Measurements from ENCODE around the gene BRINP2. TPM values are rescaled to one million over a fixed set of nuclear protein-coding genes. Genes with fewer than 3 reads are reported as not detected.

BRINP2 gene
- total and polyA plus RNA-seq, 2 of the 13 experiments (the other 11 are each of a cell fraction or from before 2014, with no cell fraction given): 0.08 to 0.20 TPM

DNA sequence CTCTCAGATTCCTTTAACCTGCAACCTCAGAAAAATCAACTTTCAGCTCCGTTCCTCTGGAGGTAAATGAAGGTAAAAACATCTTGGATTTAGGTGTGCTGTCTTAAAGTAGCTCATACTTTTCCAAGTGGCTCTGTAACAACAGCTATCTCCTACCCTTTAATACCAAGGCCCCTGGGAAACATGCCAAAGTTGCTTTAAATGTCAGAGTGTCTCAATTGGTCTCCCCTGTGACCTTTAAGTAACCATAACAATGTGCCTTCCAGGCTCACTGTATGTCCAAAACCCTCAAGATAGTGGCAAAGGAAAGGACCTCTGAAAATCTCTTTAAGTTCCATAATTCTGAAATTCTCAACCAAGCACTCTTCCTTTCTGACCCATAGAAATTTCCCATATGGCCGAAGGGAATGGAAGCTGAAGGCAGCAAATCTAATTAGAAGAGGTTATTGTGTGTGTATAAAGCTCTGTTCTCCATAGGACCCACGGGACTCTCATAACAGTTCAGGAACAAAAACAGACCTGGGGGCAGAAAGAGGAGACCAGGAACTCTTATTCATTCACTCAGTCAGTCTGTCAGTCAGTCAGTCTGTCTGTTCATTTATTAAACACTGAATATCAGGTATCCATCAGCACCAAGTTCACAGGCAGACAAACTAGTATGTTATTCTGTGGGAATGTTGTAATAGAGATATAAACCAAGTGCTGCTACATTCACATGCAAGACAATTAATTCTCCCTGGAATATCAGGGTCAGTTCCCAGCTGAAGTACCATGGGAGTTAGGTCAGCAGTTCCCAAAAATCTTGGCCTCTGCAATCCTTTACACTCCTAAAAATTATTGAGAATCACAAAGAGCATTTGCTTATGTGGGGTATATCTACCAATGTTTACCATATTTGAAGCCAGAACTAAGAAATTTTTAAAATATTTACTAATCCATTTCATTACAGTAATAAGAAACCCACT is 25.4 kb upstream of the BRINP2 start:
- intact Hi-C loops (cut with micrococcal nuclease; ENCODE audit: unreplicated experiment): no loop called here
- Histone ChIP-seq H4K20me1 (ENCODE audit: insufficient read depth, low read length) (no peaks in the 10 kb centered on the region), H3K4me3 (replicated peaks in 1 of 3; ENCODE audit: insufficient read depth in 1 of 3, low read depth in 2 of 3, low read length in 3 of 3) (no peak overlapping the region), H3K4me1 (ENCODE audit: insufficient read depth, low read length) (no peaks in the 10 kb centered on the region), H3K79me2 (ENCODE audit: insufficient read depth, low read length) (no peaks in the 10 kb centered on the region), H3K27ac (ENCODE audit: extremely low read length, insufficient read depth, low read length) (no peak overlapping the region), H3K27me3 (ENCODE audit: control insufficient read depth in 1 of 2, insufficient read depth in 2 of 2, low read length in 2 of 2) (no peaks in the 10 kb centered on the region), H3K36me3 (replicated peaks in 1 of 2; ENCODE audit: control insufficient read depth in 1 of 2, insufficient read depth in 2 of 2, low read length in 2 of 2) (no peaks in the 10 kb centered on the region), H3K9me3 (ENCODE audit: low read length) (no peaks in the 10 kb centered on the region), H2AFZ (ENCODE audit: low read length) (no peak overlapping the region), H3K9ac (ENCODE audit: insufficient read depth, low read depth, low read length) (no peak overlapping the region), H3K4me2 (ENCODE audit: low read depth, low read length) (no peak overlapping the region)
- ATAC-seq (no peak), FAIRE-seq (no peak), DNase-seq (ENCODE audit: low spot score) (no peak)
- 2% methylated on average over 3 of the region's 3 CpGs for WGBS (ENCODE audit: low lambda C conversion rate)
- CTCF ChIA-PET (ENCODE audit: low intra/inter-chr PET ratio, low total read pairs): no interaction called here
- POLR2A ChIA-PET: no interaction called here
- TF ChIP-seq ZNF432 (CRISPR knock-in tag; IDR thresholded peaks at IDR 0.05; ENCODE audit: borderline replicate concordance): no peak
- no peak for TF ChIP-seq ZNF143 (CRISPR knock-in tag; IDR thresholded peaks at IDR 0.05)
- TF ChIP-seq, protein P1, sequence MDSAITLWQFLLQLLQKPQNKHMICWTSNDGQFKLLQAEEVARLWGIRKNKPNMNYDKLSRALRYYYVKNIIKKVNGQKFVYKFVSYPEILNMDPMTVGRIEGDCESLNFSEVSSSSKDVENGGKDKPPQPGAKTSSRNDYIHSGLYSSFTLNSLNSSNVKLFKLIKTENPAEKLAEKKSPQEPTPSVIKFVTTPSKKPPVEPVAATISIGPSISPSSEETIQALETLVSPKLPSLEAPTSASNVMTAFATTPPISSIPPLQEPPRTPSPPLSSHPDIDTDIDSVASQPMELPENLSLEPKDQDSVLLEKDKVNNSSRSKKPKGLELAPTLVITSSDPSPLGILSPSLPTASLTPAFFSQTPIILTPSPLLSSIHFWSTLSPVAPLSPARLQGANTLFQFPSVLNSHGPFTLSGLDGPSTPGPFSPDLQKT (CRISPR knock-in tag; IDR thresholded peaks at IDR 0.05; ENCODE audit: borderline replicate concordance): no peak
- in situ Hi-C loops (cut with HindIII; ENCODE audit: extremely low pct_ligation_motif_present, low pct_unique_long_range_greater_than_20kb): no loop called here
- BruUV-seq (replicated peaks): no TSS peak

DNA sequence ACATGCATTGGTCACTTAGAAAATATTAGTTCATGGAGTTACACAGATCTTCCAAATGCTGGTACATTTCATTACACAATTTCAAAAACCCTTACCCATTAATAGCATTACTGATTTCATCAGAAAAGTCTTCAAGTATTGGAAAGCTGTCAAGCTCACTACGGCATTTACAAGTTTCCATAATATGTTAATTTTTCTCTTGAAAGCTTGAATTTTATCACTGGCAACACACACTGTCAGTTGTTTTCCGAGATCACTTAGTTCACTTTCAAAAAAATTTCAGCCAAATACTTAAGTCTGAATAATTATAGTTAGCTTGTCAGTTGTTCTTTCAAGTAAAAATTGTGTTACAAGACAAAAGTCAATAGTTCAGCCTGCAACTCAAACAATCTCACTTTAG is 24.3 kb upstream of the BRINP2 start:
- Histone ChIP-seq H3K27ac (ENCODE audit: extremely low read length, insufficient read depth, low read length) (no peak overlapping the region), H3K79me2 (ENCODE audit: insufficient read depth, low read length) (no peaks in the 10 kb centered on the region), H4K20me1 (ENCODE audit: insufficient read depth, low read length) (no peaks in the 10 kb centered on the region), H3K4me1 (ENCODE audit: insufficient read depth, low read length) (no peaks in the 10 kb centered on the region), H3K36me3 (replicated peaks in 1 of 2; ENCODE audit: control insufficient read depth in 1 of 2, insufficient read depth in 2 of 2, low read length in 2 of 2) (no peaks in the 10 kb centered on the region), H2AFZ (ENCODE audit: low read length) (no peak overlapping the region), H3K9me3 (ENCODE audit: low read length) (no peaks in the 10 kb centered on the region), H3K4me2 (ENCODE audit: low read depth, low read length) (no peak overlapping the region), H3K9ac (ENCODE audit: insufficient read depth, low read depth, low read length) (no peak overlapping the region), H3K27me3 (ENCODE audit: control insufficient read depth in 1 of 2, insufficient read depth in 2 of 2, low read length in 2 of 2) (no peaks in the 10 kb centered on the region), H3K4me3 (replicated peaks in 1 of 3; ENCODE audit: insufficient read depth in 1 of 3, low read depth in 2 of 3, low read length in 3 of 3) (no peak overlapping the region)
- ATAC-seq (no peak), DNase-seq (ENCODE audit: low spot score) (no peak), FAIRE-seq (no peak)
- BruUV-seq (replicated peaks): no TSS peak
- in situ Hi-C loops (cut with HindIII; ENCODE audit: extremely low pct_ligation_motif_present, low pct_unique_long_range_greater_than_20kb) (no loop called here), intact Hi-C loops (cut with micrococcal nuclease; ENCODE audit: unreplicated experiment) (no loop called here)
- WGBS (ENCODE audit: low lambda C conversion rate): 27% methylated on average over 2 of the region's 2 CpGs
- POLR2A ChIA-PET: no interaction called here
- CTCF ChIA-PET (ENCODE audit: low intra/inter-chr PET ratio, low total read pairs): no interaction called here
- TF ChIP-seq MEIS2 (CRISPR knock-in tag; IDR thresholded peaks at IDR 0.05) (no peak), ZNF3 (CRISPR knock-in tag; IDR thresholded peaks at IDR 0.05) (no peak), PHB2 (IDR thresholded peaks at IDR 0.05; ENCODE audit: partially characterized antibody) (no peak), ZNF737 (CRISPR knock-in tag; IDR thresholded peaks at IDR 0.05; ENCODE audit: borderline replicate concordance) (no peak), AKAP8 (CRISPR knock-in tag; IDR thresholded peaks at IDR 0.05) (no peak), GFI1 (CRISPR knock-in tag; IDR thresholded peaks at IDR 0.05; ENCODE audit: borderline replicate concordance) (no peak), ZNF780A (CRISPR knock-in tag; IDR thresholded peaks at IDR 0.05) (no peak), JARID2 (CRISPR knock-in tag; IDR thresholded peaks at IDR 0.05; ENCODE audit: insufficient replicate concordance) (no peak), ZNF367 (CRISPR knock-in tag; IDR thresholded peaks at IDR 0.05; ENCODE audit: borderline replicate concordance) (no peak), ZNF136 (CRISPR knock-in tag; IDR thresholded peaks at IDR 0.05; ENCODE audit: low read depth) (no peak)
- TF ChIP-seq, protein P2, sequence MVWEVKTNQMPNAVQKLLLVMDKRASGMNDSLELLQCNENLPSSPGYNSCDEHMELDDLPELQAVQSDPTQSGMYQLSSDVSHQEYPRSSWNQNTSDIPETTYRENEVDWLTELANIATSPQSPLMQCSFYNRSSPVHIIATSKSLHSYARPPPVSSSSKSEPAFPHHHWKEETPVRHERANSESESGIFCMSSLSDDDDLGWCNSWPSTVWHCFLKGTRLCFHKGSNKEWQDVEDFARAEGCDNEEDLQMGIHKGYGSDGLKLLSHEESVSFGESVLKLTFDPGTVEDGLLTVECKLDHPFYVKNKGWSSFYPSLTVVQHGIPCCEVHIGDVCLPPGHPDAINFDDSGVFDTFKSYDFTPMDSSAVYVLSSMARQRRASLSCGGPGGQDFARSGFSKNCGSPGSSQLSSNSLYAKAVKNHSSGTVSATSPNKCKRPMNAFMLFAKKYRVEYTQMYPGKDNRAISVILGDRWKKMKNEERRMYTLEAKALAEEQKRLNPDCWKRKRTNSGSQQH (CRISPR knock-in tag; IDR thresholded peaks at IDR 0.05; ENCODE audit: low read depth): no peak
- TF ChIP-seq, protein P3, sequence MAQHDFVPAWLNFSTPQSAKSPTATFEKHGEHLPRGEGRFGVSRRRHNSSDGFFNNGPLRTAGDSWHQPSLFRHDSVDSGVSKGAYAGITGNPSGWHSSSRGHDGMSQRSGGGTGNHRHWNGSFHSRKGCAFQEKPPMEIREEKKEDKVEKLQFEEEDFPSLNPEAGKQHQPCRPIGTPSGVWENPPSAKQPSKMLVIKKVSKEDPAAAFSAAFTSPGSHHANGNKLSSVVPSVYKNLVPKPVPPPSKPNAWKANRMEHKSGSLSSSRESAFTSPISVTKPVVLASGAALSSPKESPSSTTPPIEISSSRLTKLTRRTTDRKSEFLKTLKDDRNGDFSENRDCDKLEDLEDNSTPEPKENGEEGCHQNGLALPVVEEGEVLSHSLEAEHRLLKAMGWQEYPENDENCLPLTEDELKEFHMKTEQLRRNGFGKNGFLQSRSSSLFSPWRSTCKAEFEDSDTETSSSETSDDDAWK (CRISPR knock-in tag; IDR thresholded peaks at IDR 0.05): no peak
